Endothelial cell of umbilical vein (primary cell): ENCODE data around the gene GPR161. TPM values are rescaled to one million over a fixed set of nuclear protein-coding genes. Genes with fewer than 3 reads are reported as not detected.

Source experiments
- BruUV-seq: library from RNA; stranded (reverse); fragments of 400-500 nt; replicated peaks from 2 replicates; lab custom pipeline; 2021; lab: Mats Ljungman, UMichigan
- CTCF ChIA-PET: fragments of 300-600, 350-600 bp; sonication (Branson Sonifier 250); formaldehyde crosslinking; loops from one replicate; lab custom pipeline; 2021; ENCODE audit warnings: antibody characterized with exemption, inconsistent platforms; lab: Charles Lee
- POLR2A ChIA-PET: fragments of 300-600, 350-600 bp; sonication (Branson Sonifier 250); formaldehyde crosslinking; loops from one replicate; lab custom pipeline; 2021; ENCODE audit warnings: antibody characterized with exemption, inconsistent platforms; lab: Charles Lee
- DNase-seq: peaks from one replicate; pipeline ENCODE4 v3.0.0-alpha.2; 2011; ENCODE audit warnings: low read depth, low spot score
- FAIRE-seq: peaks from 2 replicates; lab custom pipeline; 2011; peaks lifted over from hg19 to GRCh38; lab: Jason Lieb, UNC
- H2AFZ ChIP-seq: 2 replicates; pipeline ENCODE4 v1.6.0; 2012; ENCODE audit warnings: low read depth, low read length, control low read depth, inconsistent platforms
- H3K27ac ChIP-seq: 2 replicates; pipeline ENCODE4 v1.5.1; 2011; ENCODE audit warnings: low read depth, mild to moderate bottlenecking, control low read depth, low read length, moderate library complexity; ENCODE audit not compliant: insufficient read depth
- H3K27me3 ChIP-seq, 2 experiments: 2 replicates each; pipeline versions ENCODE4 v1.6.0 to v1.6.1; 2011; ENCODE audit warnings: low read length in 2 of 2, mixed read lengths in 1 of 2; ENCODE audit not compliant: control insufficient read depth in 2 of 2, insufficient read depth in 2 of 2
- H3K36me3 ChIP-seq, 2 experiments: 2 replicates in 1 of 2; 3 replicates in 1 of 2; pipeline ENCODE4 v1.5.1; 2011; ENCODE audit warnings: low read length in 2 of 2, mild to moderate bottlenecking in 1 of 2, moderate library complexity in 1 of 2; ENCODE audit not compliant: control insufficient read depth in 2 of 2, insufficient read depth in 2 of 2; ENCODE audit errors: extremely low read depth in 1 of 2
- H3K4me1 ChIP-seq: 3 replicates; pipeline ENCODE4 v1.5.1; 2011; ENCODE audit warnings: mild to moderate bottlenecking, low read length; ENCODE audit not compliant: control insufficient read depth, insufficient read depth; ENCODE audit errors: extremely low read depth
- H3K4me2 ChIP-seq: 2 replicates; pipeline ENCODE4 v1.6.1; 2011; ENCODE audit warnings: low read length, control low read depth, mixed read lengths; ENCODE audit not compliant: insufficient read depth
- H3K4me3 ChIP-seq, 3 experiments: fragments of 200-600 bp in 1 of 3; sonication (generic), shearing (Covaris generic) in 1 of 3; replicated peaks in 1 of 3; 2 replicates each; pipeline ENCODE4 v1.5.1; 2011 to 2016; ENCODE audit warnings: control low read depth in 3 of 3, low read length in 3 of 3, mild to moderate bottlenecking in 2 of 3, inconsistent platforms in 1 of 3, low read depth in 1 of 3, moderate library complexity in 1 of 3; ENCODE audit not compliant: insufficient read depth in 1 of 3
- H3K79me2 ChIP-seq: 2 replicates; pipeline ENCODE4 v1.6.0; 2012; ENCODE audit warnings: low read length, inconsistent platforms; ENCODE audit not compliant: control insufficient read depth, insufficient read depth
- H3K9ac ChIP-seq: replicated peaks from 2 replicates; pipeline ENCODE3; 2011; ENCODE audit warnings: low read length, control low read depth; ENCODE audit not compliant: insufficient read depth; ENCODE audit errors: extremely low read depth
- H3K9me1 ChIP-seq: replicated peaks from 3 replicates; pipeline ENCODE4 v1.6.0; 2011; ENCODE audit warnings: mild to moderate bottlenecking, low read length; ENCODE audit not compliant: control insufficient read depth, insufficient read depth; ENCODE audit errors: extremely low read depth
- H3K9me3 ChIP-seq: replicated peaks from 2 replicates; pipeline ENCODE4 v1.5.1; 2012; ENCODE audit warnings: low read length, inconsistent platforms; ENCODE audit not compliant: control insufficient read depth, insufficient read depth
- H4K20me1 ChIP-seq: replicated peaks from 2 replicates; pipeline ENCODE3; 2011; ENCODE audit warnings: mild to moderate bottlenecking, low read length; ENCODE audit not compliant: control insufficient read depth, insufficient read depth; ENCODE audit errors: extremely low read depth
- CTCF ChIP-seq, 2 donors: IDR thresholded peaks; 1 replicate in 1 of 2; 2 replicates in 1 of 2; pipeline ENCODE4 v1.5.1; 2011; ENCODE audit warnings: low read length in 2 of 2, mild to moderate bottlenecking in 2 of 2, moderate library complexity in 2 of 2, control low read depth in 1 of 2, inconsistent platforms in 1 of 2, low read depth in 1 of 2; ENCODE audit not compliant: insufficient read depth in 1 of 2; ENCODE audit errors: extremely low read depth in 1 of 2
- EZH2 ChIP-seq: IDR thresholded peaks from 2 replicates; pipeline ENCODE4 v1.6.1; 2012; ENCODE audit warnings: borderline replicate concordance, low read depth, mild to moderate bottlenecking, moderate library complexity, low read length, inconsistent platforms; ENCODE audit not compliant: severe bottlenecking
- FOS ChIP-seq: IDR thresholded peaks from 2 replicates; pipeline ENCODE4 v1.6.1; 2011; ENCODE audit warnings: mild to moderate bottlenecking, low read length, moderate library complexity, borderline replicate concordance; ENCODE audit not compliant: insufficient read depth
- GATA2 ChIP-seq: IDR thresholded peaks from 2 replicates; pipeline ENCODE4 v1.7.0; 2011; ENCODE audit warnings: low read depth, mild to moderate bottlenecking, moderate library complexity, mixed read lengths, low read length; ENCODE audit not compliant: insufficient read length, insufficient read depth
- JUN ChIP-seq: IDR thresholded peaks from 2 replicates; pipeline ENCODE4 v1.6.1; 2011; ENCODE audit warnings: borderline replicate concordance, low read depth; ENCODE audit not compliant: insufficient read length, insufficient read depth
- MAX ChIP-seq: IDR thresholded peaks from 2 replicates; pipeline ENCODE4 v1.6.1; 2011; ENCODE audit not compliant: insufficient read depth, insufficient read length
- MYC ChIP-seq: IDR thresholded peaks from one replicate; pipeline ENCODE4 v1.6.1; 2011; ENCODE audit warnings: mild to moderate bottlenecking, low read depth, low read length
- POLR2A ChIP-seq: IDR thresholded peaks from 2 replicates; pipeline ENCODE4 v1.6.1; 2012; ENCODE audit warnings: low read depth, mild to moderate bottlenecking, control low read depth, low read length
- POLR2AphosphoS5 ChIP-seq: IDR thresholded peaks from 2 replicates; pipeline ENCODE4 v1.6.1; 2012; ENCODE audit warnings: low read depth, mild to moderate bottlenecking, control low read depth, low read length, moderate library complexity; ENCODE audit not compliant: insufficient read depth
- dilution Hi-C: fragments of 300-500 bp; cut with MboI; formaldehyde crosslinking; loops from one replicate; pipeline ENCODE4 v1.15.0; 2019; ENCODE audit warnings: low sequenced_read_pairs; ENCODE audit not compliant: extremely low pct_ligation_motif_present
- intact Hi-C: fragments of 100-400 bp; cut with micrococcal nuclease; formaldehyde crosslinking; loops from one replicate; pipeline ENCODE4 v1.10.0; 2022
- polyA plus RNA-seq, 4 experiments: library from polyadenylated mRNA; depleted of rRNA in 3 of 4; stranded (reverse) in 3 of 4; unstranded in 1 of 4; fragments of >200 nt; gene quantifications; 2 replicates each; pipeline versions ENCODE4 v1.2.1 to v1.2.3, GENCODE V29; 2011 to 2012; ENCODE audit warnings: missing spikeins in 1 of 4
- total RNA-seq: library from RNA; stranded (reverse); gene quantifications from 2 replicates; pipeline ENCODE4 v1.2.3, GENCODE V29; 2021

GPR161 gene
- total and polyA plus RNA-seq, 2 donors (not counting 3 experiments of a cell fraction or from before 2014, with no cell fraction given): 34.7 to 36.5 TPM

DNA sequence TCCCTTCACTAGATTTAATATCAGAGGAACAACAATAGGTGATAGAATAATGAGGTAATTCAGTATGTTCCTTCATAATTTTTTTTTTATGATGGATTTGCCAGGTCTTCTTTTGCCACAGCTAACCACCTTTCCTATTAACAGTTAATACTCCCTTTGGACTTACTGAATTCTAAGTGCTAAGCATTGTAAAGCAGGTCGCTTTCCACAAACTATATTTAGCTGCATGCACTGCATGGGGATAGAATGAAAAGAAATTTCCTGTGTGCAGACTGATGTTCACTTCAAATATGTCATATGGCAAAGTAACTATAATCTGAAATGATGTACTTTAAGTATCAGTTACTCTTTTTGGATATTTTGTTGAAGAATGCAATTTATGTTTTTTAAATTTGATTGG lies 85.8 kb downstream of the GPR161 start:
- ChIA-PET CTCF (no interaction called here), POLR2A (no interaction called here)
- Histone ChIP-seq H4K20me1 (no peaks in the 10 kb centered on the region), H3K4me1 (no peaks in the 10 kb centered on the region), H3K27ac (no peak overlapping the region), H3K36me3 (no peaks in the 10 kb centered on the region), H3K9me3 (no peaks in the 10 kb centered on the region), H2AFZ (no peak overlapping the region), H3K79me2 (no peaks in the 10 kb centered on the region), H3K9ac (no peak overlapping the region), H3K4me2 (no peak overlapping the region), H3K27me3 (no peaks in the 10 kb centered on the region), H3K9me1 (no peaks in the 10 kb centered on the region), H3K4me3 (no peak overlapping the region)
- intact Hi-C loops: no loop called here
- dilution Hi-C loops: no loop called here
- no peak for TF ChIP-seq GATA2
- TF ChIP-seq POLR2A: no peak
- no peak for TF ChIP-seq MAX
- TF ChIP-seq MYC: no peak
- no peak for TF ChIP-seq FOS
- no peak for TF ChIP-seq POLR2AphosphoS5
- no peak for TF ChIP-seq CTCF (IDR thresholded peaks at IDR 0.05; ENCODE audit: extremely low read depth in 1 of 2, insufficient read depth in 1 of 2, low read depth in 1 of 2, low read length in 2 of 2)
- no peak for TF ChIP-seq JUN
- no peak for TF ChIP-seq EZH2
- FAIRE-seq (no peak), DNase-seq (no peak)
- BruUV-seq: no TSS peak
